ENCODE measurements around the gene PFN1. TPM values are rescaled to one million over a fixed set of nuclear protein-coding genes. Genes with fewer than 3 reads are reported as not detected.

Gene PFN1
- total RNA-seq, 1 experiment from 2014 or later: 367 TPM

- H3K4me3 ChIP-seq (ENCODE audit: low read depth, low read length): no peak overlapping the region
- no peaks in the 10 kb centered on the region for H3K4me1 ChIP-seq
- Mint-ChIP-seq H3K9me3 (ENCODE audit: unreplicated experiment) (no peaks in the 10 kb centered on the region), H3K27me3 (ENCODE audit: insufficient read depth, unreplicated experiment) (no peaks in the 10 kb centered on the region), H3K27ac (ENCODE audit: unreplicated experiment) (no peak overlapping the region), H3K36me3 (ENCODE audit: insufficient read depth, unreplicated experiment) (no peaks in the 10 kb centered on the region), H3K4me3 (ENCODE audit: unreplicated experiment) (no peak overlapping the region), H3K4me1 (ENCODE audit: low read depth, unreplicated experiment) (peaks cover 2% of the 10 kb centered on the region)
- no peaks in the 10 kb centered on the region for H3K36me3 ChIP-seq (ENCODE audit: control insufficient read depth, insufficient read depth, low read length)
- ChIA-PET POLR2A (no interaction called here), CTCF (no interaction called here)
- no peaks in the 10 kb centered on the region for H3K27me3 ChIP-seq (replicated peaks; ENCODE audit: control insufficient read depth, insufficient read depth, low read length)
- no peak for DNase-seq
- no TSS peak for BruUV-seq (replicated peaks)
- TF ChIP-seq CTCF (IDR thresholded peaks at IDR 0.05; ENCODE audit: insufficient read depth in 1 of 2, low read depth in 1 of 2, low read length in 1 of 2, severe bottlenecking in 1 of 2, unreplicated experiment in 1 of 2): no peak
- intact Hi-C loops (cut with micrococcal nuclease; ENCODE audit: unreplicated experiment): no loop called here
- no peaks in the 10 kb centered on the region for H3K9me3 ChIP-seq
Measured at GRCh38 chr17:4994081-4994595, 45.8 kb upstream of the PFN1 start.

GRCh38 chr17:4987767-4988567 is 39.6 kb upstream of the PFN1 start:
- Histone ChIP-seq H3K27me3 (replicated peaks; ENCODE audit: control insufficient read depth, insufficient read depth, low read length) (no peaks in the 10 kb centered on the region), H3K36me3 (ENCODE audit: control insufficient read depth, insufficient read depth, low read length) (no peaks in the 10 kb centered on the region), H3K4me1 (peaks cover 4% of the 10 kb centered on the region; the same call in 1 of the 2 replicates), H3K4me3 (ENCODE audit: low read depth, low read length) (peak overlapping the region; percentile 60), H3K9me3 (no peaks in the 10 kb centered on the region)
- DNase-seq: no peak
- Mint-ChIP-seq H3K27me3 (ENCODE audit: insufficient read depth, unreplicated experiment) (no peaks in the 10 kb centered on the region), H3K4me1 (ENCODE audit: low read depth, unreplicated experiment) (peaks cover 9% of the 10 kb centered on the region), H3K4me3 (ENCODE audit: unreplicated experiment) (peak overlapping the region; percentile 78), H3K9me3 (ENCODE audit: unreplicated experiment) (no peaks in the 10 kb centered on the region), H3K36me3 (ENCODE audit: insufficient read depth, unreplicated experiment) (no peaks in the 10 kb centered on the region), H3K27ac (ENCODE audit: unreplicated experiment) (no peak overlapping the region)
- CTCF ChIA-PET: interaction anchor here (1.0 to 1.5 kb wide), 2 partner anchors 21 to 79 kb away, joined by 3 to 6 read pairs; partner anchors contain the start of gene SPAG7
- intact Hi-C loops (cut with micrococcal nuclease; ENCODE audit: unreplicated experiment): no loop called here
- POLR2A ChIA-PET: no interaction called here
- no peak for TF ChIP-seq CTCF (IDR thresholded peaks at IDR 0.05; ENCODE audit: insufficient read depth in 1 of 2, low read depth in 1 of 2, low read length in 1 of 2, severe bottlenecking in 1 of 2, unreplicated experiment in 1 of 2)
- BruUV-seq (replicated peaks): TSS peak; percentile 59

GRCh38 chr17:4986951-4987766 is 38.8 kb upstream of the PFN1 start, which contains the start of gene CAMTA2:
Gene CAMTA2, minus strand, starts transcription at chr17:4987675. Its CDS starts 1,453 bp downstream, at chr17:4986222.
- H3K4me1 Mint-ChIP-seq (ENCODE audit: low read depth, unreplicated experiment): peaks cover 9% of the 10 kb centered on the region
- no peaks in the 10 kb centered on the region for H3K27me3 ChIP-seq (replicated peaks; ENCODE audit: control insufficient read depth, insufficient read depth, low read length)
- peak; percentile 41 to 52 for TF ChIP-seq CTCF (IDR thresholded peaks at IDR 0.05; ENCODE audit: insufficient read depth in 1 of 2, low read depth in 1 of 2, low read length in 1 of 2, severe bottlenecking in 1 of 2, unreplicated experiment in 1 of 2)
- H3K27ac Mint-ChIP-seq (ENCODE audit: unreplicated experiment): peak within 1 kb of the TSS; percentile 73
- no peaks in the 10 kb centered on the region for H3K27me3 Mint-ChIP-seq (ENCODE audit: insufficient read depth, unreplicated experiment)
- intact Hi-C loops (cut with micrococcal nuclease; ENCODE audit: unreplicated experiment): no loop called here
- TSS peak; percentile 34 for BruUV-seq (replicated peaks)
- ChIA-PET CTCF (interaction anchor here (1.0 to 1.5 kb wide), 2 partner anchors 20 to 78 kb away, joined by 3 to 6 read pairs; partner anchors contain the start of gene SPAG7), POLR2A (interaction anchor here (1.4 kb wide), 1 partner anchor 20 kb away, joined by 5 read pairs; no protein-coding TSS in a partner anchor)
- peak within 1 kb of the TSS; percentile 60 for H3K4me3 ChIP-seq (ENCODE audit: low read depth, low read length)
- H3K36me3 ChIP-seq (ENCODE audit: control insufficient read depth, insufficient read depth, low read length): no peaks in the 10 kb centered on the region
- peaks cover 4% of the 10 kb centered on the region; the same call in 1 of the 2 replicates for H3K4me1 ChIP-seq
- H3K9me3 Mint-ChIP-seq (ENCODE audit: unreplicated experiment): no peaks in the 10 kb centered on the region
- peaks cover 4% of the 10 kb centered on the region for H3K36me3 Mint-ChIP-seq (ENCODE audit: insufficient read depth, unreplicated experiment)
- H3K9me3 ChIP-seq: no peaks in the 10 kb centered on the region
- DNase-seq: peak; percentile 79 to 82
- peak within 1 kb of the TSS; percentile 78 for H3K4me3 Mint-ChIP-seq (ENCODE audit: unreplicated experiment)

Measured in Caco-2 (cell line).